Embryonic facial prominence (tissue), 1 donor: ENCODE results near the gene PALLD.

Source experiments
- DNase-seq: peaks from one replicate; pipeline ENCODE4 v3.0.0-alpha.2; 2016; ENCODE audit errors: extremely low spot score

PALLD gene

DNA sequence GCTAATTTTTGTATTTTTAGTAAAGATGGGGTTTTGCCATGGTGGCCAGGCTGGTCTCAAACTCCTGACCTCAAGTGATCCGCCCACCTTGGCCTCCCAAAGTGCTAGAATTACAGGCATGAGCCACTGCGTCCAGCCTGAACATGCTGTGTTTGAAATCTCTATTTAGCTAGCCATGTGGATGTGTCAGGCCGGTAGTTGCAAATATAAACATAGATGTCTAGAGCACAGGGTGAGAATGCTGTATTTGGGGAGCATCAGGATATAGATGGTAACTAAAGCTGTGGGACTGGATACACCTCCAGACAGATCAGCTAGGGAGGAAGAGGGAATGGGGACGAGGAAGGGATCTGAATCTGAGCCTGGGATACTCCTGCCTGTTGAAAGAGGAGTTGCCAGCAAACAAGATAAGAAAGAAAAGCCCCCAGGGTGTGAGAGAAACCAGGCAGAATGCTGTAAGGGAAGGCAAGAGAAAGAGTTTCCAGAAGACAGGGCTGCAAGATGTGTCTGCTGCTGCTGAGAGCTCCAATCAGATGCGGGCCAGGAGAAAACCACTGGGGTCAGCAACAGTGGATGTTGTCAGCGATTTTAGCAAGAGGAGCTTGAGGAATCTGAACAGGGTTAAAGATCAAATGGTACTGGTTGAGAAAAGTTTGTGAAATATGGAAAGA, 177.4 kb downstream of the PALLD start:
- no peak for DNase-seq

GRCh38 chr4:168674866-168675265, 178.0 kb downstream of the PALLD start:
- no peak for DNase-seq

DNA sequence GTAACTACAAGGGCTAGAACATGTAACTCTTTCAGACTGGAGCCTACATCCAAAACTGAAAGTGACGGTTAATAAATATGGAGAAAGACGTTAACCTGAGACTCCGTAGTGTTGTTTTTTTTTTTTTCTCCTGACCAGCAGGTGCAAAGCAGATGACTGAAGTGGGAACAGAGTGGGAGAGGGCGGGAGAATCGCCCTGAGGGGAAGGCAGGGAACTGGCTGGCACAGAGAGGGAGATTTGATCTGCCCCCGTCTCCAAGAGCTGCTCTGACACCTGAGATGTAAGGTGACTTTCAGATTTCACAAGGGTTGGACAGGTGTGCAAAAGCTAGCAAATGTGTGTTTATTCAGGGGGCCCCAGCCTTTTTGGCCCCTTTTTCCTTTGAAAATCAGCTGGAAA, 180.2 kb downstream of the PALLD start:
- DNase-seq = no peak

DNA sequence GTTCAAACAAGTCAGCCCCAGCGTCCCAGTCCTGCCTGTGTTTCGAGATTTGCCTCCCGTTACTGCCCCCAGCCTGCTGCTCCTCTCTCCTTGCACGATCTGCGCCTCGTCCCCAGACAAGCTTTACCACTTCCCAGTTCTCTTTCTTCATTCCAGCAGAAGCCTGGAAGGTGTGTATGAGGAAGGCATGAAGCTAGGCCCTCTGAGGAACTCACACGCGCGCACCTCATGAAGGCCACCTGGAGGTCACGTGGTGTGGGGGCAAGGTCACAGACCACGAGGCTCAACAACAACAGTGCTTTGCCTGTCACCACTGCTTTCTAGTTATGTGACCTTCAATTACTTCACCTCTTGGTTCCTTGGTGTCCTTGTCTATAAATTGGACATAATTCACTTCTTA, 181.0 kb downstream of the PALLD start:
- no peak for DNase-seq

DNA sequence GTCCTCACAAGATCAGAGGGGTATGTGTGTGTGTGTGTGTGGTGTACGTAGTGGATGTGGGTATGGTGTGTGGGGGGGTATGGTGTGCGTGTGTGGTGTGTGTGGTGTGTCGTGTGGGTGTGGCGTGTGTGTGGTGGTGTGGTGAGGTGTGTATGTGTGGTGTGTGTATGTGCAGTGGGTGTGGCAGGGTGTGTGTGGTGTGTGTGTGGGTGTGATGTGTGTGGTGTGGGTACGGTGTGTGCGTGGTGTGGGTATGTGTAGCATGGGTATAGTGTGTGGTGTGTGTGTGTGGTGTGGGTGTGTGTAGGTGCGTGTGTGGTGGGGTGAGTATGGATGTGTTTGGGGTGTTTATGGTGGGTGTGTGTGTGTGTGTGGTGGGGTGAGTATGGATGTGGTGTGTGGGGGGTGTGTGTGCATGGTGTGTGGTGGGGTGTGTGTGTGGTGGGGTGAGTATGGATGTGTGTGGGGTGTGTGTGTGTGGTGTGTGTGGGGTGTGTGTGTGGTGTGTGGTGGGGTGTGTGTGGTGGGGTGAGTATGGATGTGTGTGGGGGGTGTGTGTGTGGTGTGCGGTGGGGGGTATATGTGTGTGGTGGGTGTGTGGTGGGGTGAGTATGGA, 182.0 kb downstream of the PALLD start:
- no peak for DNase-seq

DNA sequence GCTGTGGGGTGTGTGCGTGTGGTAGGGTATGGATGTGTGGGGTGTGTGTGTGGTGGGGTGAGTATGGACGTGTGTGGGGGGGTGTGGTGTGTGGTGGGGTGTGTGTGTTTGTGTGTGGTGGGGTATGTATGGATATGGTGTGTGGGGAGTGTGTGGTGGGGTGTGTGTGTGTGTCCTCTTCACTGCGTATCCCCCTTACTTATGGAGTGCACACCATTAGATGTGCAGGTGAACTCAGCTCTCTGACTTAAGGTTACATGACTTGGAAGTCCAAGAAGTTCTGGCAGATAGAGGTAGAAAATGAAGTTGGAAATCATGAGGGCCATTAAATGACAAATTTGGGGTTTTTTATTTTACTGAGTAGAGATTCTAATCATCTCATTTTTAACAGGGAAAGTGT, 182.5 kb downstream of the PALLD start:
- DNase-seq = no peak

DNA sequence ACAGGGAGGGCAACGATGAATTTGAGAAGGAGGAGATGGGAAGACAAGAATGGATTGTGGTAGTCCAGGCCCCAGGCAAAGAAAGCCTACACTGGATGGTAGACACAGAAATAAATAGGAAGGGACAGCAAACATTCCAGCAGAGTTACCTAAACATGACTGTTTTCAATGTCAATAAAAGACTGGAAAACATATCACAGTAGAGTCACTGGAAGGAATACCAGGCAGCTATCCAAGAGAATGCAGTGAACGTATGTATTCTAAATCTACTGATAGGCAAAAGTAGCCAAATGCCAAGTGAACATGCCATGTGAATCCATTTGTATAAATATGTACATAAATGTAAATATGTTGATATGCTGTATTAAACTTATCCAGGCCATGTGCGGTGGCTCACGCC, 183.0 kb downstream of the PALLD start:
- no peak for DNase-seq

GRCh38 chr4:168682898-168683500, 186.1 kb downstream of the PALLD start:
- no peak for DNase-seq

- DNase-seq = no peak
Observed at GRCh38 chr4:168683595-168683994, 186.7 kb downstream of the PALLD start.

DNA sequence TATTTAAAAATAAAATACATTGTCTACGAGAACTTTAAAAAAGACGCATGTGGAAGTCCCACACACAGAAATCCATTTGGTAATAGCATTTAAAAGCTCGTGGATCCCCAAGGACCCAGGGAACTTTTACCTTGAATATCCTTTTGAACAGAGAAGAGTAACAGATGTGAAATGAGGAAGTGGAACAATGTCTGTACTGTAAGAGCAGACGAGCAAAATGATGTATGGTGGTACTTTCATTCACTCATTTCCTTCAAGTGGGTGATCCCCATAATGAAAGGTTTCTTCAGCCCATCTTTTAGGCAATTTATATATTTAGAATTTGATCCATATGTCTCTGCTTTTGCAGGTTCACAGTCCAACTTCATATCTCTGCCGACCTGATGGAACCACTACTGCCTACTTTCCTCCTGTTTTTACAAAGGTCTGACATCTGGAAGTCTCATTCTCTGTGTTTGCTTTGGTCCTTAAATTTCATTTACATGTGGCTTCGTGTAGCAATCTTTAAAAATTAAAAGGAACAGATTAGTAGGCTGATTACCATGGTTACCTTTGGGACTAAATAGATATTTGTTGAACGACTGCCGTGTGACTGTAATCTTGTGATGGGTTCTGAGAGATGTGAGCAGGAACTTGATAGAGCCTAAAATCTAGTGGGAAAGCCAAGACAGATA, 188.4 kb downstream of the PALLD start:
- no peak for DNase-seq

DNA sequence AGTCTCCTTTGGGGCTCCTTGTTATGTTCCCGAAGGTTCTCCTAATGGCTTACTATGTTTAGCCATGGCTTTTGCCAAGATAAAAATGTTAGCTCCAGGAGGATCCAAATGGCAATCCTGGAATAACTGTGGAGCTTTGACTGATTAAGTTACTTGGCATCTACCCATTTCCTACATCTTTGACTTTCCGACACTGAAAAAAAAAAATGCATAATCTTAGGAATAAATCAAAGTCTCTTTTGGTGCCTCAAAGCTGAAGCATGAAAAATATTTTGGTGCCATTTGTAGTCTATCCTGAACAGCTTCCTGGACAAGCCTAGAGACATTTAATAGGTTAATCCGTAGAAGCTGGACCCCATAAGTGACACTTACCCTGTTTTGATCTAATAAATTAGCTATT, 191.7 kb downstream of the PALLD start:
- DNase-seq = no peak

DNA sequence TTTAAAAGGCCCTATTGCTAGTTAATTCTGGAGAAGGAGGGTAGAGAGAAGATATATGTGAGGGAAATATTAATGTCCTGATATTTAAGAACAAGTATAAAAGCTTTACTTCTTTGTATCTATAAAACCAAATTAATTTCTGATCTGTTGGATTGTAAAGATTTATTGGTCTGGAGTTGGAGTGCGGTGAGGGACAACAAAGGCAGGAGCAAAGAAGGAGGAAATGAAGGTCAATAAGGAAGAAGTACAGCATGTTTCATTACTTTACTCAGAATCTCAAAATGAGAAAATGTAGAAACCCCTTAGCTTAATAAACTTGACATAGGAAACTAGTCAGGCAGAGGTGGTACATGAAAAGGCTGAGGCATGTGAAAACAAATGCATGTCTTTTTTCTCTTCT, 192.9 kb downstream of the PALLD start:
- no peak for DNase-seq

DNA sequence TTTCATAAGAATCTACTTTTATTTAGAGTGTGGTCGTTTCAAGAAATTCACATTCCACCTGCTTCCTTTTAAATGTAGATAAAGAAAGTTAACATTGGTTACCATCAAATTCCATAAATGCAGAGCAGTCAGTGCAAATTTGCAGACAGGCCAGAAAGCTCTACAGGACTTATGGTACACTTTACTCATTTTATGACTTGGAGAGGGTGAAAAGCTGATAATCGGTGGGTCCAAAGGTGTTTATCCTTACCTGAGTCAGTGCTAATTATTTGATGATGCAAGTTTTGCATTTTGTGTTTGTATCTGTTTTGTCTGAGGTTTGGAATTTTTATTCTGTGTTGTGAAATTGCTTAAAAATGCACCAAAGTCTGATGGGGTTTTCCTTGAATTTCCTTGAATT, 193.3 kb downstream of the PALLD start:
- no peak for DNase-seq

DNA sequence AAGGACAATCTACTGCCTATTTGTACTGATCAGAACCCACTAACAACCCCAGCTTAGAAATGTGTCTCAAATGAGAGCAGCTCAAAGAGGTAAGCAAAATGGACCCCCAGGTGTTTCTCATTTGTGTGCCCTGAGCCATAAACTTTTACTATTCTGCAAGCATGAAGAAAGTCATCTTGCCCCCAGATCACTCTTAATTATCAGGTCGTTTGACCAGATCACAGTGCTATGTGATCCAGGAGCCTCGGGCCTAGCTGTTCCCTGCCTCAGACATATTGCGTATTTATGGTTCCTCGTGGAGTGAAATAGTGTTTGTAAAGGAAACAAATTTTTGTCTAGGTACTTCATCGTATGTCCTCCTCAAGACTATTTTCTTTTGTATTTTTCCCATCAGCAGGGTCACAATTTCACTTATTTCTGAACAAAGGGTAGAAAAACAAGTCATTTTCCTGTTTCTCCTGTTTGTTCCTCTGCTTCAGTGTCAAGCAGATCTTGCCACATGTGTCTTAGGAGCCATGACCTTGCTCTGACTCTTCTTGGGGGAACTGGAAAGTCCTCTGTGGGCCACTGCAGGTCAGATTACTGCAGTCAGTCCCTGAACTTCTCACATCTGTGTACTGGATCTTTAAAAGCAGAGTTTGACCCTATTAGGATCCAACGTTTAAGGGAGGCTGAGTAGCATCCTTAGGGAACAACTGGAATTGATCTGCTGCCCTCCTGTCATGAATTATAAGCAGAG, 194.9 kb downstream of the PALLD start:
- DNase-seq = no peak

DNA sequence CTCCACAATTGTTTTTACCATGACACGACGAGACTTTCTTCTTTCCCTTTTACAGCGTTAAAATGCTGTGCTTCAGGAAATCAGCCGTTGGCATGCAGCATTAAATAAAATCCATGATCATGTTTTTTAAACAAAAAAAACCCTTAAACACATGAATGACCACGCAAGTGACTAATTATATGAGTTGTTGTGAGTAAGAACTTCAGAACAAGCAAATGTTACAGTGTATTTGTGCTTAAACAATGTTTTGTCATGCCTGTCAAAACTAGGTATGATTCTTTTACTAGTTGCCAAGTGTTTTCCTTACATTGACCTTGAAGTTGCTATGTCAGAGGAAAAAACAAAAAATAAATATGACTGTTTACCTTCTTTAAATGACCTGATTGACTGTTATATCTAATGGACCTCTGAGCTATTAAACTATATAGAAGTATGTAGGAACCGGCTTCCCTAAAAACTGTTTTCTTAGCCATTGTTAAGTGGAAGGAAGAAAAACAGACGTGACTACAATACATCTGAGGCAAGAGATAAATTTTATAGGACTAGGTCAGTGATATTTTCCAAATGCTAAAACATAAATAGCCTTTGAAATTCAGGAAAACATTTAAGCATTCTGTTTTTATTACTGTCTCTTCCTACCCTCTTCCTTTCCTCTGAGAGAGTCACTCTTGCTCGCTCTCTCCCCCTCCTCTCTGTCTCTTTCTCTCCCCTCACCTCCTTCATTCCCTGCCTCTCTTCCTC, 197.1 kb downstream of the PALLD start:
- DNase-seq = no peak

DNA sequence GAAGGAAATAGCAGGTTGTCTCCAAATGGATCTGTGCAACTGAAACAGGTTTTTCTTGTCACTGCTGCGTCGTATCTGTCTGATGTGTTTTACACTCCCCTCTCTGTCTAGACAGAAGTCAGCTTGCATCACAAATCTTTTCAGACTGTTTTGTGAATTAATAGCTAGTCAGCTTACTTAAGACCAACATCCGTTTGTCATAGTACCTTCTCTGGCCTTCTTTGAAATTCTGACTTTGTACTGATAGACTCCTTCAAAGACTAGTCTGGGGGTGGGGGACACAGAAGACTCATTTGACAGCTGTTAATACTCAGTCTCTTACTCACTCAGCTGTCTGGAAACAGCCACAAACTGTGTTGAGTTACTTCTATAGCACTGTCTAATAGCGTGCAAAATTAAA, 197.8 kb downstream of the PALLD start:
- peak; percentile 54 for DNase-seq

GRCh38 chr4:168695288-168695687, 198.4 kb downstream of the PALLD start:
- no peak for DNase-seq

DNA sequence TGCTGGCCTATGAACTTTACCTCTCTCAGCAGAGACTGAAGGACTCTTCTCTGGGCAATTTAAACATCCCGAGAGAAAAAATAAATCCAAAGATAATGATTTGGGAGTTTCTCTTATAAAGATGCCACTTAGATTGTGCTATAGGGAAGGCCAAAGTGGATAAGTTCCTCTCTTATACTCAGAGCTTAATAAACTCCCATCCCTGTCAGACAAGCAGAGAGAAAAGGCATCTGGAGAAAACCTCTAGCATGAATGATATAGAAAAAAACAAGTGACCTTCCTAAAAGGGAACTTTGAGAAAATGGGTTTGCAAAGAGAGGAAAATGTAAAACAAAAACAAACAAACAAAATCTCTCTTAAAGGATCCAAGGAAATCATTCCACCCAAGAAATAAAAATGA, 199.4 kb downstream of the PALLD start:
- no peak for DNase-seq

GRCh38 chr4:168696826-168697225, 200.0 kb downstream of the PALLD start:
- no peak for DNase-seq

GRCh38 chr4:168699224-168699878, 202.5 kb downstream of the PALLD start:
- no peak for DNase-seq

GRCh38 chr4:168701061-168701460, 204.2 kb downstream of the PALLD start:
- no peak for DNase-seq
